ACHN (cell line): ENCODE measurements around the gene USP32.
A peak's percentile ranks its signal among the peaks of the same experiment; 100 is the strongest.

Experiments used
- DNase-seq: peaks from one replicate; pipeline ENCODE4 v3.0.0-alpha.2; 2015
- in situ Hi-C: cut with HindIII; loops from 2 replicates; pipeline ENCODE4 v1.10.0; 2017; ENCODE audit warnings: low sequenced_read_pairs, low pct_ligation_motif_present, low pct_unique_long_range_greater_than_20kb

The USP32 gene

GRCh38 chr17:60416368-60416925 is 24.5 kb upstream of the USP32 start:
- in situ Hi-C loops, result no loop called here
- no peak for DNase-seq

DNA sequence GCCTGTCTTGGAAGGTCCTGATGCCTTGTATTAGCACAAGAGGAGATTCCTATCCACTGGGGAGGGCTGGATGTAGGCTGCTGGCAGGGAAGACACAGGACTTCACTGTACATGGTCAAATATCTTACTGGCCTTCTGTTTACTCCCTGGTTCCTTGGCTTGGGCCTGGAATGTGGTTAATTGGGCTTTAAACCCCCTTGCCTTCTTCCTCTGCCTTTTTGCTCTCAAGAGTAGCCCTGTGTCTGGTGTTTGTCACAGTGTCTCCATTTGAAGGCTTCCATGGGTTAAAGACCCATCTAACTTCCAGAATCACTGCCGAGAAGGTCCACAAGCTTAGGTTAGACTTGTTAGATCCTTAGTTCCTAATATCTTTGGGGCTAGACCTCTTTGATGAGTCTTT is 23.2 kb upstream of the USP32 start:
- no peak for DNase-seq
- in situ Hi-C loops, result no loop called here

- in situ Hi-C loops, result no loop called here
- no peak for DNase-seq
Observed at GRCh38 chr17:60412701-60413100, 20.8 kb upstream of the USP32 start.

DNA sequence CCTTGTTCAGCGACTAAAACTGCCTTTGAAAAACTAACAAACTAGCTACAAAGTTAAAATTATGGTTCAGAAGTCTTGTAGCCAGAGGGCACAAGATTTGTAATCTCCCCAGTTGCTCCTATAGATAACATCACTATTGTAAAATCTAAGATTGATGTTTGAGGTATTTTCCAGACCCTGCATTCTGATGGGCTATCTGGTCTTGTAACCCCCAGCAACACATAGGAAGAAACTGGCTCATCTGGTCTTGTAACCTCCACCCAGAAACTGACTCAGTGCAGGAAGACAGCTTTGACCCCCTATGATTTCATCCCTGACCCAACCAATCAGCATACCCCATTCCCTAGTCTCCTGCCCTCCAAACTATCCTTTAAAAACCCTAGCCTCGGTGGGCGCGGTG is 18.1 kb upstream of the USP32 start:
- in situ Hi-C loops, result no loop called here
- DNase-seq, result no peak

GRCh38 chr17:60406887-60407286 is 15.0 kb upstream of the USP32 start:
- in situ Hi-C loops, result no loop called here
- DNase-seq, result no peak

GRCh38 chr17:60403962-60404361 is 12.0 kb upstream of the USP32 start:
- in situ Hi-C loops, result no loop called here

GRCh38 chr17:60403523-60403810 is 11.5 kb upstream of the USP32 start:
- no peak for DNase-seq
- in situ Hi-C loops, result no loop called here

More at GRCh38 chr17:60403962-60404361, 12.0 kb upstream of the USP32 start:
- DNase-seq, result no peak

GRCh38 chr17:60401819-60402218 is 9.9 kb upstream of the USP32 start:
- no peak for DNase-seq
- in situ Hi-C loops, result no loop called here

- no peak for DNase-seq
- in situ Hi-C loops, result no loop called here
Observed at GRCh38 chr17:60398227-60398959, 6.5 kb upstream of the USP32 start.

- DNase-seq, result no peak
- in situ Hi-C loops, result no loop called here
Observed at GRCh38 chr17:60396412-60396811, 4.5 kb upstream of the USP32 start.

DNA sequence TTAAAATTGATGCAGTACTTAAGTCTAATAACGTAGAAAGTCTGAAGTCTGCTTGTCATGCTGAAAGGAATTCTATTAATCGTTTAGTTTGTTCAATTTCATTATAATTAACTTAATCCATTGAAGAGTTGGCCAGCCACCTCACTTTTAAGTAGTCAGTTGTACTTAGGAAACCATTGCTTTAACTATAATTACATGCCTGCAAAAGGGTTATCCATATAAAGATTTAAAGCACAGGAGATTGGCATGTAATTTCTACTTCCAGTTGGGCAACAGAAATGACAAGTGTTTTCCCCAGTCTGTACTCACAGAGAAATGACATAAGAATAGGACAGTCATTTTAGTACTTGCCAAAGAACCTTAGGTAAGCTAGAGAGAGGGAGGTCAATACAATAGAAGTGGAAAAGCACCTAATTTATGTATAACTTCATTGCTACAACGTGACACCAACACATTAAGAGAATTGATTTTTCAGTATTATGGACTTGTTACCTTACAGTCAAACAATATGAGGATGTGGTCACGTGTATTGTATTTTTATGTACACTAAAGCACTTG is 3.7 kb upstream of the USP32 start:
- DNase-seq, result no peak
- in situ Hi-C loops, result no loop called here

DNA sequence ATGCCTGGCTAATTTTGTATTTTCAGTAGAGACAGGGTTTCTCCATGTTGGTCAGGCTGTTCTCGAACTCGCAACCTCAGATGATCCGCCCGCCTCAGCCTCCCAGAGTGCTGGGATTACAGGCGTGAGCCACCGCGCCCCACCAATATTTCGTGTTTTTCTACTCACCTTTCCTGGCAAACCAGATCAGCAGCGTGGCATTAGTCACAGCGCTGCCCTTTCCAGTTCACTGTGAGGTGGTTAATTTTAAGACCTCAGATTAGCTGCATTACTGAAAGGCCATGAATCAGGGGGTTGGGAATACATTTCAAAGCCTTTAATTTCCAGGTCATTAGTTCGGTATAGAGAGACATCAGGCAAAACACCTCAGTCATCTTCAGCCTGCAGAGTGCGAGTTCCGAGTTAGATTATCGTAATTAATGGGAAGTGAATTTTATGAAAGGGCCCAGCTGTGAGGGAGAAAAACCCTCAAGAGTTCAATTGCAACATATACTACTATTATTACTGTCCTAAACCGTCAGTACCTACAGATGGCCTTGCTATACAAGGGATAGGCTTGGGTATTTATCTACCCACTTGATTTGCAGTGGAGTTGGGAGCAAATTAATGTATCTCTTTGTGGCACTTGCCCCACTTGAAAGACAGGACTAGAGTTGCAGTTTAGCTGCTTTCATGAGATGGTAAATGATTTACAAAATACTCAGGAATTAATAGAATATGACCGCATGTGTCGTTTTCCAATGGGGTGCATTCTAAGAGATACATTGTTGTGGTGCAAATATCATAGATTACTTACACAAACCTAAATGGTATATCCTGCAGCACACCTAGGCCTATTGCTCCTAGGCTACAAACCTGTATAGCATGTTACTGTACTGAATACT is 2.1 kb upstream of the USP32 start:
- in situ Hi-C loops, result no loop called here
- DNase-seq, result no peak

- DNase-seq, result peak; percentile 64
- in situ Hi-C loops, result no loop called here
Observed at GRCh38 chr17:60392845-60393702, 1.1 kb upstream of the USP32 start.

DNA sequence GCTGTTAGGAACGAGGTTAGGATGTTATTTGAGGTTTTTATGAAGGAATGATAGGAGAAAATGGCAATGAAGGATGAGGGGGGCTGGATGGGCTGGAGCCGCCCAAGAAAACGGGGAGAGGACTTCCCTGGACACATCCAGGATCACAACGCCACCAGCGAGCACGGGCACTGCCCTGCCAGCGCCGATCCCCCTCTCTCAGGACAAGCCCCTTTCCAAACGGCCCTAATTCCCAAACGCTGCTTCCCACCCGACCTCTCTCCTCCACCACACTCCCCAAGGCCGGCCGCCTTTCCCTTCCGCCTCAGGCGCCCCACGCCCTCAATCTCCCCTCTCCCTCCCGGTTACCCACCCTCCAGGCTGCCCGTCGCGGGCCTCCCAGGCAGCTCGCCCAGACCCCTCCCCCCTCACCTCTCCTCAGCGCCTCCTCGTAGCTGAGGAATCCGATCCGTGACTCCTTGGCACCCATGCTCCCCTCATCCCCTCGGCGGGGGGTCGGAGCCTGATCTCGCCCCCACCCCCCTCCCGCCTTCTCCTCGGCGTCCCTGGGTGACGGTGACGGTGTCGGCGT is 377 bp downstream of the USP32 start:
- in situ Hi-C loops, result no loop called here
- no peak for DNase-seq

GRCh38 chr17:60390925-60391470 is 935 bp downstream of the USP32 start:
- in situ Hi-C loops, result no loop called here
- DNase-seq, result peak; percentile 56

DNA sequence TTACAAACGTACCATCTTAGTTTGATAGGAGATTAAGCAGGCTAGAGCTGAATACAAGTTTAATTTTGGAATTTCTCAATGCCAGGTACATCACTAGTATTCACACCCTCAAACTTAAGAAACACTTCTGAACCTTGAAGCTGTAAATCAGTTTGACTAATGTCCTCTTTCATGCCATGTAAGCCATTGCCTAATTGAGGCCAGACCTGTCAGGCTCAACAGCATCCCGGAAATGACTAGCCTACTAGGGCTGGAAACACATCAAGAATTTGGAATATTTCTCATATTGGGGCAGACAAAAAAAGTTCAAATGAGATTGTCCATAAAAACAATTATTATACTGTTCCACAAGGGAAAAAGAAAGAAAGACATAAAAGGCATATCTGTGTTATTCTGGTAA is 1.7 kb downstream of the USP32 start:
- in situ Hi-C loops, result no loop called here
- DNase-seq, result peak; percentile 32

DNA sequence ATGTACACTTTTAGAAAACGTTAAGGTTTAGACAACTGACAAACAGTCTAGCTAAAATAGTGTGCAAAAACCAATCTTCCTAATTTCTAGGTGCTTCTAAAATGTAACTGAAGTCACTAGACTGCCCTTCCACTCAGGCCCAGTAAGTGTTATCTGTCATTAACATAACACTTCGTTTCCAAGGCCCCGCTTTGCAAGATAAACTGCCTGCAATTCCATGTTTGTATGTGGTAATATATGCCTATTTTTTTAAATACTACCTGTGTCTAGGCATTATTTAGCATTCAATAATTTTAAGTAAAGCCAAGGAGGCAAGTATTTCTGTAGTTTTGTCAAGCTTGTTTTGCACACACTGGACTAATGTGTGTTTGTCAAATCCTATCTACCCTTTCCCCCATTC is 3.2 kb downstream of the USP32 start:
- in situ Hi-C loops, result no loop called here
- no peak for DNase-seq

DNA sequence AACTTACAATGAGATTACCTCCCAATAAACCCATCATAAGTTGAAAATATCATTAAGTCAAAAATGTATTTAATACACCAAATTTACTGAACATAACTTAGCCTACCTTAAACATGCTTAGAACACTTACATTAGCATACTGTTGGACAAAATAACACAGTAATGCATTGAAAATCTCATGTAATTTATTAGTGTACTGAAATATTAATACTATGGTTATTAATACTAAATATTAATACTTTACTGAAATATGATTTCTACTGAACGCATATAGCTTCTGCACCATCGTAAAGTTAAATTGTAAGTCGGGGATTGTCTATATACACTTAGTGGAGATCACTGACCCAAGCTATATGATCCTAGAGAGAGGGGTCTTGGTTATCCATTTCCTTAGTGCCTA is 4.3 kb downstream of the USP32 start:
- in situ Hi-C loops, result no loop called here
- no peak for DNase-seq
